K562 (cell line): Measurements from ENCODE around the gene GEN1. TPM values are rescaled to one million over a fixed set of nuclear protein-coding genes. Genes with fewer than 3 reads are reported as not detected.

Source experiments
- CBFA2T3 ChIP-seq: fragments of 450-650 bp; IDR thresholded peaks from 2 replicates; pipeline ENCODE4 v1.6.1; 2017
- DACH1 ChIP-seq: fragments of 450-650 bp; IDR thresholded peaks from 2 replicates; pipeline ENCODE4 v1.6.1; 2018; ENCODE audit not compliant: partially characterized antibody
- FOXK2 ChIP-seq, 2 experiments: fragments of 450-650 bp; IDR thresholded peaks in 1 of 2; conservative IDR thresholded peaks in 1 of 2; 2 replicates each; pipeline ENCODE4 v1.6.1; 2016; ENCODE audit warnings: low read depth in 2 of 2, mild to moderate bottlenecking in 1 of 2
- GTF3C2 ChIP-seq: IDR thresholded peaks from 3 replicates; pipeline ENCODE4 v1.6.1; 2011; ENCODE audit warnings: borderline replicate concordance, mild to moderate bottlenecking, moderate library complexity; ENCODE audit not compliant: insufficient read length; ENCODE audit errors: extremely low read depth
- HMG20A ChIP-seq: fragments of 450-650 bp; formaldehyde crosslinking; conservative IDR thresholded peaks from 2 replicates; pipeline ENCODE4 v1.4.0; 2020; ENCODE audit warnings: mild to moderate bottlenecking, mixed read lengths
- KDM1A ChIP-seq, 2 experiments: fragments of 450-650 bp; IDR thresholded peaks; 2 replicates each; pipeline ENCODE4 v1.6.1; 2016; ENCODE audit warnings: mild to moderate bottlenecking in 2 of 2
- MTA2 ChIP-seq: fragments of 450-650 bp; IDR thresholded peaks from 2 replicates; pipeline ENCODE4 v1.6.1; 2016; ENCODE audit warnings: low read depth
- ZNF655 ChIP-seq: fragments of 250-450 bp; sonication (Bioruptor Pico); IDR thresholded peaks from 2 replicates; pipeline ENCODE4 v1.5.0; 2021
- ZNF780A ChIP-seq: fragments of 250-450 bp; sonication (Bioruptor Pico); IDR thresholded peaks from 2 replicates; pipeline ENCODE4 v1.5.0; 2021; ENCODE audit warnings: mild to moderate bottlenecking
- polyA plus RNA-seq, 8 experiments: library from polyadenylated mRNA; depleted of rRNA in 4 of 8; stranded (reverse) in 5 of 8; unstranded in 3 of 8; fragments of >200 nt; fragmentation: Nextera tagmentation in 2 of 8; fragmentation: Illumina TruSeq in 1 of 8; extraction: Ambion mirVana in 2 of 8; extraction: Trizol in 1 of 8; gene quantifications; 2 replicates each; pipeline versions ENCODE4 v1.2.1 to v1.2.3, GENCODE V29; 2011 to 2014; ENCODE audit warnings: inconsistent platforms in 1 of 8, missing spikeins in 1 of 8
- total RNA-seq, 7 experiments: library from RNA; depleted of rRNA in 6 of 7; stranded (reverse); fragments of >200 nt in 6 of 7; fragmentation: Illumina TruSeq in 2 of 7; extraction: Trizol in 2 of 7; gene quantifications; 2 replicates each; pipeline versions ENCODE4 v1.2.1 to v1.2.3, GENCODE V29; 2011 to 2021; ENCODE audit warnings: low replicate concordance in 1 of 7
- TF ChIP-seq, protein P1 (sequence below), 2 experiments: IDR thresholded peaks; 2 replicates each; pipeline ENCODE4 v1.6.1; 2012; ENCODE audit warnings: improper control_type of control experiment in 2 of 2, low read depth in 2 of 2, low read length in 2 of 2, borderline replicate concordance in 1 of 2
- TF ChIP-seq, protein P2 (sequence below): fragments of 250-450 bp; sonication (Bioruptor Pico); IDR thresholded peaks from 2 replicates; pipeline ENCODE4 v1.4.0; 2020; ENCODE audit warnings: mild to moderate bottlenecking
- TF ChIP-seq, protein P3 (sequence below): fragments of 250-450 bp; sonication (Bioruptor Pico); IDR thresholded peaks from 2 replicates; pipeline ENCODE4 v1.4.0; 2020; ENCODE audit warnings: borderline replicate concordance

Gene GEN1
- total and polyA plus RNA-seq, 9 of the 15 experiments (the other 6 are each of a cell fraction or from before 2014, with no cell fraction given), result 8.6 to 39.7 (median 24.5) TPM

- TF ChIP-seq, protein P1, sequence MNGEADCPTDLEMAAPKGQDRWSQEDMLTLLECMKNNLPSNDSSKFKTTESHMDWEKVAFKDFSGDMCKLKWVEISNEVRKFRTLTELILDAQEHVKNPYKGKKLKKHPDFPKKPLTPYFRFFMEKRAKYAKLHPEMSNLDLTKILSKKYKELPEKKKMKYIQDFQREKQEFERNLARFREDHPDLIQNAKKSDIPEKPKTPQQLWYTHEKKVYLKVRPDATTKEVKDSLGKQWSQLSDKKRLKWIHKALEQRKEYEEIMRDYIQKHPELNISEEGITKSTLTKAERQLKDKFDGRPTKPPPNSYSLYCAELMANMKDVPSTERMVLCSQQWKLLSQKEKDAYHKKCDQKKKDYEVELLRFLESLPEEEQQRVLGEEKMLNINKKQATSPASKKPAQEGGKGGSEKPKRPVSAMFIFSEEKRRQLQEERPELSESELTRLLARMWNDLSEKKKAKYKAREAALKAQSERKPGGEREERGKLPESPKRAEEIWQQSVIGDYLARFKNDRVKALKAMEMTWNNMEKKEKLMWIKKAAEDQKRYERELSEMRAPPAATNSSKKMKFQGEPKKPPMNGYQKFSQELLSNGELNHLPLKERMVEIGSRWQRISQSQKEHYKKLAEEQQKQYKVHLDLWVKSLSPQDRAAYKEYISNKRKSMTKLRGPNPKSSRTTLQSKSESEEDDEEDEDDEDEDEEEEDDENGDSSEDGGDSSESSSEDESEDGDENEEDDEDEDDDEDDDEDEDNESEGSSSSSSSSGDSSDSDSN (IDR thresholded peaks at IDR 0.05; ENCODE audit: borderline replicate concordance in 1 of 2, low read depth in 2 of 2, low read length in 2 of 2), result no peak
- TF ChIP-seq DACH1 (no peak), CBFA2T3 (peak; percentile 83), KDM1A (IDR thresholded peaks at IDR 0.05) (peak; percentile 44 to 69; a peak in 2 of 4 replicates), ZNF780A (CRISPR knock-in tag) (no peak), ZNF655 (CRISPR knock-in tag) (no peak), FOXK2 (conservative IDR thresholded peaks at IDR 0.05 in 1 of 2, IDR thresholded peaks at IDR 0.05 in 1 of 2; ENCODE audit: low read depth in 2 of 2) (no peak), MTA2 (no peak), HMG20A (CRISPR knock-in tag) (no peak), GTF3C2 (no peak)
- TF ChIP-seq, protein P2, sequence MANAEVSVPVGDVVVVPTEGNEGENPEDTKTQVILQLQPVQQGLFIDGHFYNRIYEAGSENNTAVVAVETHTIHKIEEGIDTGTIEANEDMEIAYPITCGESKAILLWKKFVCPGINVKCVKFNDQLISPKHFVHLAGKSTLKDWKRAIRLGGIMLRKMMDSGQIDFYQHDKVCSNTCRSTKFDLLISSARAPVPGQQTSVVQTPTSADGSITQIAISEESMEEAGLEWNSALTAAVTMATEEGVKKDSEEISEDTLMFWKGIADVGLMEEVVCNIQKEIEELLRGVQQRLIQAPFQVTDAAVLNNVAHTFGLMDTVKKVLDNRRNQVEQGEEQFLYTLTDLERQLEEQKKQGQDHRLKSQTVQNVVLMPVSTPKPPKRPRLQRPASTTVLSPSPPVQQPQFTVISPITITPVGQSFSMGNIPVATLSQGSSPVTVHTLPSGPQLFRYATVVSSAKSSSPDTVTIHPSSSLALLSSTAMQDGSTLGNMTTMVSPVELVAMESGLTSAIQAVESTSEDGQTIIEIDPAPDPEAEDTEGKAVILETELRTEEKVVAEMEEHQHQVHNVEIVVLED (CRISPR knock-in tag), result no peak
- TF ChIP-seq, protein P3, sequence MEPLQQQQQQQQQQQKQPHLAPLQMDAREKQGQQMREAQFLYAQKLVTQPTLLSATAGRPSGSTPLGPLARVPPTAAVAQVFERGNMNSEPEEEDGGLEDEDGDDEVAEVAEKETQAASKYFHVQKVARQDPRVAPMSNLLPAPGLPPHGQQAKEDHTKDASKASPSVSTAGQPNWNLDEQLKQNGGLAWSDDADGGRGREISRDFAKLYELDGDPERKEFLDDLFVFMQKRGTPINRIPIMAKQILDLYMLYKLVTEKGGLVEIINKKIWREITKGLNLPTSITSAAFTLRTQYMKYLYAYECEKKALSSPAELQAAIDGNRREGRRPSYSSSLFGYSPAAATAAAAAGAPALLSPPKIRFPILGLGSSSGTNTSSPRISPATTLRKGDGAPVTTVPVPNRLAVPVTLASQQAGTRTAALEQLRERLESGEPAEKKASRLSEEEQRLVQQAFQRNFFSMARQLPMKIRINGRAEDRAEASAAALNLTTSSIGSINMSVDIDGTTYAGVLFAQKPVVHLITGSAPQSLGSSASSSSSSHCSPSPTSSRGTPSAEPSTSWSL (CRISPR knock-in tag), result no peak
Measured at GRCh38 chr2:17718689-17719088, 35.2 kb upstream of the GEN1 start (continued).
